NCI-H460 (cell line): Measurements from ENCODE around the gene RAET1E. TPM values are rescaled to one million over a fixed set of nuclear protein-coding genes. Genes with fewer than 3 reads are reported as not detected.
"Not testable (repeated sequence)": the region's sequence is repeated elsewhere in the genome, so short reads cannot be mapped to it uniquely, and the experiment has no call there.

Source experiments
- DNase-seq: peaks from one replicate; pipeline ENCODE4 v3.0.0-alpha.2; 2016; ENCODE audit warnings: low read depth; ENCODE audit errors: extremely low read depth
- total RNA-seq: library from RNA; depleted of rRNA; stranded (reverse); fragments of >200 nt; shearing (Covaris generic); gene quantifications from 2 replicates; pipeline ENCODE4 v1.2.3, GENCODE V29; 2014

RAET1E gene
- total RNA-seq, 1 experiment from 2014 or later: 9.9 TPM

- no peak for DNase-seq
These were observed 33.6 kb upstream of the RAET1E start for GRCh38 chr6:149931501-149931900.

GRCh38 chr6:149929422-149929821 is 31.5 kb upstream of the RAET1E start:
- no peak for DNase-seq

GRCh38 chr6:149927025-149927424 is 29.1 kb upstream of the RAET1E start:
- DNase-seq: not testable (repeated sequence)

DNA sequence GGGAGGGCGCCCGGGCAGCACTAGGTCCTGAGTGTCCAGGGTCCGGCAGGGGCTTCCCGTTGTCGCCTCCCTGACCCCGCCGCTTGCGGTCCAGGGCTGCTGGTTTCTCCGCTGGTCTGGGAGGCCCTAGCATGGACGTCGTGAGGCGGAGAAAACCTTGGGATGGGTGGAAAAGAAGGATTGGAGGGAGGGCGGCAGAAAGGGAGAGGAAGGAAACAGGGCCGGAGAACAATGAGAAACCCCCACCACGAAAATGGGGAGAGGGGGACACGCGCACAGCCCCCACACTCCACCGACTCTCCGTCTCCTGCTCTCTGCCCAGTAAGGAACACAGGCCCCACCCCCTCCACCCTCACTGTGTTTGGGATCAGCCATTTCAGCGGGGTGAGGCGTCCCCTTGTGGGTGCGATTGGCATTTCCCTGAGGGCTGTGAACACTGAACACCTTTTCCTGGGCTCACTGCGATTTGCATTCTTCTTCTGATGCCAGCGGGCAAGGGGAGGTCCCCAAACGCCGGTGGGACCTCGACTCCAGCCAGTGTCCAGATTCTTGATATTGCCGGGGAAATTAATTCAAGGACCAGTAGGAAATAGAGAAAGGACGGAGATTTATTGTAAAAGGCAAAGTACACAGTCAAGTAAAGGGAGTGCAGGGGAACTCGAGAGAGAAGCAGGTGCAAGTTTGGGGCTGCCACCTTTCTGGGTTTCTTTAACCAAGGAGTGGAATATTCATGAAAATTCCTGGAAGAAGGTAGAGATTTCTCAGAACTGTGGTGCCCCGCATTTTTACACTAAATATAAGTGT is 28.3 kb upstream of the RAET1E start:
- DNase-seq: peak; percentile 75

DNA sequence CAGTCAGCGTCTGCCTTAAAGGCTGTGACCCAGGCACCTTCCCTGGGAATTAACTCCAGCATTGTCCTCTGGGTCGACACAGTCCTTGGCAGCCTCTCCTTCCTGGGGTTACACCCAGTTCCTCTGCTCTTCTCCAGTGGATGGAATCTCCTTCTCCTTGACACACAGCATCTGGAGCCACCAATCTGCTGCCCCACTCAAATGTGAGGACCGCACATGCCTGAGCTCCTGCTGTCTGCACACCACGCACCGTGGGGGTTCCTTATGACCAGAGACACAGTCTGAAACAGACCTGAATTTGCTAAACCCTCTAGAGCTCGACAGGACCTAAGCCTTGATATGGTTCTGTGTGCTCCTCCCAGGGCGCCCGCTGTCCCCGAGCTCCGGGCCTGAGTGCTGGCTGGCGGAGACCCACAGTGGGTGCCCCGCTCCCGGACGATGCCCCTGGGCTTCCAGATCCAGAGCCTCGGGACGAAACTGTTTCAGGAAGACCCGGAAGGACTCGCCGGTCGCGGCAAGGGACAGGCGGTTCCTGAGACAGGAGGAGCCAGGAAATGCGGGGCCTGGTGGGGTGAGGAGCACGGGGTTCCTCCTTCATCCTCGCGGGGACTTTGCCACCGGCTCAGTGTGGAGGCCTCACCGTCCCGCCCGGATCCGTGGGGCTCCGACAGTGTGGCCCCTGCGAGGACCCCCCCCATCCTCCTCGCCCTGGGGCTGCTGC is 27.5 kb upstream of the RAET1E start:
- DNase-seq: no peak

DNA sequence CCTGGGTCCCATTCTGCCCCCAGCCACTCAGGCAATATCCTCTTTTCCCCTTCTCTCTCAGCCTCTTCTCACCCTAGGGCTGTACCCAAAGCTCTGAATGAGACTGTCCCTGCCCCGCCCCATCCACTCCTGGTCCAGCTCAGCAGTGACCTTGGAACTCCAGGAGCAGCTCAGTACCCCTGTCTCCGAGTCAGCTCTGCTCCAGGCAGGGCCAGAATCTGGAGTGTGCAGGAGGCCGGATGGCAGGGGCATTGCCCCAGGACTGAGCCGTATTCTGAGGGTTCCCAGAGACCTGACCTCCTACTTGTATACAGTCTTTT is 27.0 kb upstream of the RAET1E start:
- no peak for DNase-seq

- no peak for DNase-seq
These were observed 26.5 kb upstream of the RAET1E start for GRCh38 chr6:149924206-149924932.

DNA sequence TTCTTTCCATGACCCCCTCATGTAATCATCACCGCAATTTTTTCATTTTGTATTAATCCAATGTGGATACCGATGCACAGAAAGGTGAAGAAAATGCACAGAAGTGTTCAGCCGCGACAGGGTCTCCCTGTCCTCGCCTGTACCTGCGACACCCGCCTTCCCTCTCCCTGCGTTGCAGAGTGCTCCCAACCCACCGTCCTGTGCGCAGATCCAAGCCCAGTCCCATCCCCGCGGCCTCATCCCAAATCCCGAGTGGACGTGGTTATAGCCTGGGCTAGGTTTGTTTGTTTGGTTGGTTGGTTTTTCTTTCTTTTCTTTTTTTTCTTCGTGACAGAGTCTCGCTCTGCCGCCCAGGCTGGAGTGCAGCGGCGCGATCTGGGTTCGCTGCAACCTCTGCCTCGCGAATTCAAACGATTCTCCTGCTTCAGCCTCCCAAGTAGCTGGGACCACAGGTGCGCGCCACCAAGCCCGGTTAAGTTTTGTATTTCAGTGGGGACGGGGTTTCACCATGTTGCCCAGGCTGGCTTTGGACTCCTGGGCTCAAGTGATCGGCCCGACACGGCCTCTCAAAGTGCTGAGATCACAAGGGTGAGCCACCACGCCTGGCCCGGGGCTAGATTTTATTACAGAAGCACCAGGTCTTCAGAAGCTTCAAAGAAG is 25.5 kb upstream of the RAET1E start:
- DNase-seq: no peak

- peak; percentile 72 for DNase-seq
These were observed 24.9 kb upstream of the RAET1E start, which contains the start of gene RAET1G for GRCh38 chr6:149922642-149923326. Gene RAET1G (minus strand): TSS chr6:149923121. CDS start chr6:149923010, 111 bp downstream.

DNA sequence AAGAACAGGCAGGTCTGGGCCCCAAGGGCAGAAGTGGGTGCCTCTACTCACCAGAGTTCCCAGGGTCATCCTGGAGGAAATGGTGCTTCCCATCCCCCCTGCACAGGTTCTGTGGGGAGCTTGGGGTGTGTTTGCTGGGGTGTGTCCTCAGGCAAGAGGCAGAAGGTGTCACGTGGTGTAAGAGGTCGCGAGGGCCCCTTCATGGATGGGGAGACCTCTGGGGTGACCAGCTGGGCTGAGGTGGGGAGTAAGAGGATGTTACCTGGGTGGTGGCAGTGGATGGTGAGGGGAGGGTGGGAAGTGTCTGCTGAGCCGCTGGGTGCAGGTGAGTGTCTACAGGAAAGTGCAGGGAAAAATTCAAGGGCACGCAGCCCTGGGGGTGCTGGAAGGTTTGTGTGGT is 24.2 kb upstream of the RAET1E start:
- not testable (repeated sequence) for DNase-seq

DNA sequence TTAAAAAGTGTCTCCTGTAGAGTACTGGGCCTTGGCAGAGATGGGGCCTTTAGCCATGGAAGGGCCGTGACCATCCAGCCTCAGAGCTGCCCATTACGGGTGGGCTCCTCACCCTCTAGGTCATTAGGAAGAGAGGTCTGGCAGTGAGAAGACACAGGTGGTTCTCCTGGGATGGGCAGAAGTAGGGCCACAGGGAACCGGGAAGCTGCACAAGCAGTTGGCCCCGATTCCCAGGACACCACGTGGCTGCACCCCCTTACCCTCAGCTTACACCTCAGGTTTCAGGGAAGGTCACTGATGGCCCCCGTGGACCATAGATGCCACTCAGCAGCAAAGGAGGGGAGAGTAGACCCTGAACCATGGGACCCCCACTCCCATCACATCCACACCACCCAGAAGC is 23.4 kb upstream of the RAET1E start:
- DNase-seq: no peak

DNA sequence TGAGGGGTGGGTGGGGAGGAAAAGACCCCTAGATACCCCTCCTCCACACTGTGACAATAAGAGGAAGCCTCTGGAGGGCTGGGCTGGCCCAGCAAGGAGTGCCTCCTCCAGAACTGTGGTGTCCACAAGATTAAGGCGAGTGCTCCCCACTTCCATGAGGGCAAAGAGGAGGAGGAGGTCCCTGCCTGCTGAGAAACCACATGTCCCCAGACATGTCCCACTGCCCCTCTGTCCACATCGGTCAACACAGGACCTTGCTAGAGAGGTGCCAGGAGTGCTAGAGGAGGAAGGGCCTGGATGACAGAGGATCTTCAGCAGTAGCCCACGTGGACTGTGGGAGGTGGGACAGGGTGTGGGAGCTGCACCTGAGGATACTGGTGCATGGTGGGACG is 21.9 kb upstream of the RAET1E start:
- DNase-seq: no peak

- DNase-seq: not testable (repeated sequence)
These were observed 21.4 kb upstream of the RAET1E start for GRCh38 chr6:149919126-149919833.

- DNase-seq: no peak
These were observed 20.4 kb upstream of the RAET1E start for GRCh38 chr6:149918151-149918905.

DNA sequence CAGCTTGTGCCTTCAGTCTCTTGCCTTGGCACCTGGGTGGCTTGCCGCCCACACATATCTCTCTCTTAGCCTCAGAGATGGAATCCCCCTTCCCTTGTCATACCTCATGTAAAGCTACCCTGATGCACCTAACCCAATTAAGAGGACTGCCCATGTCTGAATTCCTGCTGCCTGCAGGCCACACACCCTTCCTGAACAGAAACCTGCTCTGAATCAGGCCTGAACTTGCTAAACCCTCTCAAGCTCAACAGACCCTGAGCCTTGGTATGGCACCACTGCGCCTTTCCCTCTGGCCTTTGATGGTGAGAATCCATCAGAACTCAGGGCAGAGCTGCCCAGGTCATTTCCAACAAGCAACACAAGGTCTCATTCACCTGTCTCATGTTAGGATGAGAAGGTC is 19.8 kb upstream of the RAET1E start:
- no peak for DNase-seq

DNA sequence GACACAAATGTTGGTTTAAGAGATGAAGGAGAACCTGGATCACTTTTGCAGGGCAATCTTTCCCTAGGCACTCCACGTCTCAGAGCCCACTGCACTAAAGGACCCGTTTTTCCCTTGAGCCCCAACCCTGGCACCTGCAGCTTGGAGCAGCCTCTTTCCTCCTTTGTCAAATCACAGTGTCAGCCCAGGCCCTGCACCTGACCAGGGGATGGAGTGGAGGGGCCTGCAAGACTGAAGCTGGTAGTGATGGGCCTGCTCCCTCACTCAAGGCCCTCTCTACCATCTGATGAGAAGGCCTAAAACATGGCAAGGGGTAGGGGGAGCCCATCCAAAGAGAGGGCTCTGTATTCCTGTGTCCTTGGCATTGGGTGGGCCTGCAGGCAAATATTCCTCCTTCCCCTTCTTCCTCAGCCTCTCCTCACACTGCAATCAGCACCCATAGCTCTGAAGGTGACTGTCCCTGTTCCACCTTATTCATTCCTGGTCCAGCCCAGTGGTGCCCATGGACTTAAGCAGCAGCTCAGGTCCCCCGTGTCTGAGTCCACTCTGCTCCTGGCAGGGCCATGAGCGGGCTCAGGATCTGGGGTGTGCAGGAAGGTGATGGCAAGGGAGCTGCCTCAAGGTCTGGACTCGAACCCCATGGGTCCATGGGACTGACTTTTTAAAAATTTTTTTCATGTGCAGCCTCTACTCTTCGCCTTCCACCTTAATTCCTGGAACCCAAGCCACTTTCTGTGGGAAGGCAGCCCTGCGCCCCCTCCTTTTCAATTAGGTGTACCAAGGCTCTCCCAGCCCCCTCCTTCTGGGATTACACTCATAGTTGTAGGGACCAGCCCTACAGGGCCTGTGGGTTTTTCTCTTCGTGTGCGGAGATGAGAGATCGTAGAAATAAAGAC is 18.3 kb upstream of the RAET1E start:
- no peak for DNase-seq

DNA sequence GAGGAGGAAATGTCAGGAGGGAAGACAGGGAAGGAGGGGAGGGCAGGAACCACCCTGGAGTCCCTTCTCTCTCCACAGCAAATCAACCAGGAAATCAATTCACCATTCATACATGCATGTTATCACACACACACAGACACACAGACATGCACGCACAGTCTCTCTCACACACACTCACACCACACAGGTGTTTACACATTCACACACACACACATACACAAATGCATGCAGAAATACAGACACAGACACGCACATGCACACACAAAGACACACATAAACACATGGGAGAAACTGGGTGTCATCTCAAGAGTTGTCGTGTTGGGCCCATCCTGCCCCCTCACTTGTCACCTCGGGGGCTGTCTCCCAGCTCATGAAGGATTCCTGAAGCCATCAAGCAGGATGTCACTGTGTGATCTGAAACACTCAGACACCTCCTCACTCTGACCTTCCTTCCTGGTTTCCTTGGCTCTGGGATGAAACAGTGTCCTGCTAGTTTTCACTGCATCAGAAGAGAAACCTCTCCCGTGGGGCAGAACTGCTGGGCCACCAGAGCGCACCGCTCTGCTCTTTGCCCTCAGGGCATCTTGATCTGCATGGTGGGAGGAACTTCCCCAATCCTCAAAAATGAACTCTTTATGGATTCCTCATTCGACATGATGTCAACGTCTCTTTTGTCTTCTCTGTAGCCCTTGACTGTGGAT is 15.8 kb upstream of the RAET1E start:
- no peak for DNase-seq
